OCI-LY3 (cell line): ENCODE measurements around the gene OMP.
A peak's percentile ranks its signal among the peaks of the same experiment; 100 is the strongest.

Experiments
- H2AFZ ChIP-seq: fragments of 200-600, 300-600 bp; shearing (Covaris generic); 2 replicates; pipeline ENCODE4 v1.6.0; 2014; ENCODE audit warnings: antibody characterized with exemption, low read depth, low read length
- H3K27ac ChIP-seq: fragments of 200-600, 300-600 bp; sonication (generic); 2 replicates; pipeline ENCODE4 v1.5.1; 2014; ENCODE audit warnings: mild to moderate bottlenecking, low read length, moderate library complexity, mixed read lengths
- H3K27me3 ChIP-seq: fragments of 200-600, 300-600 bp; sonication (generic); 2 replicates; pipeline ENCODE4 v1.6.1; 2014; ENCODE audit warnings: low read depth, low read length, mixed read lengths
- H3K36me3 ChIP-seq: fragments of 200-600, 300-600 bp; sonication (generic); replicated peaks from 2 replicates; pipeline ENCODE3; 2014; ENCODE audit warnings: low read depth, low read length, mixed read lengths
- H3K4me1 ChIP-seq: fragments of 300-600, 200-600 bp; sonication (generic); 2 replicates; pipeline ENCODE4 v1.6.1; 2014; ENCODE audit warnings: low read length, mixed read lengths
- H3K4me2 ChIP-seq: fragments of 200-600, 300-600 bp; sonication (generic); 2 replicates; pipeline ENCODE4 v1.6.1; 2014; ENCODE audit warnings: low read length, mixed read lengths
- H3K4me3 ChIP-seq: fragments of 300-600, 200-600 bp; sonication (generic); 2 replicates; pipeline ENCODE4 v1.5.1; 2014; ENCODE audit warnings: antibody characterized with exemption, mild to moderate bottlenecking, low read length, moderate library complexity
- H3K79me2 ChIP-seq: fragments of 300-600, 200-600 bp; shearing (Covaris generic); 2 replicates; pipeline ENCODE4 v1.6.1; 2014; ENCODE audit warnings: mild to moderate bottlenecking, low read length, mixed read lengths
- H3K9ac ChIP-seq: fragments of 300-600, 200-600 bp; shearing (Covaris generic); 2 replicates; pipeline ENCODE4 v1.6.0; 2014; ENCODE audit warnings: mild to moderate bottlenecking, low read length, moderate library complexity
- H3K9me3 ChIP-seq: fragments of 200-600, 300-600 bp; shearing (Covaris generic); 2 replicates; pipeline ENCODE4 v1.6.1; 2014; ENCODE audit warnings: low read length, mixed read lengths; ENCODE audit not compliant: insufficient read depth
- H4K20me1 ChIP-seq: fragments of 200-600, 300-600 bp; sonication (generic); 2 replicates; pipeline ENCODE4 v1.6.1; 2016; ENCODE audit warnings: low read length, mixed read lengths; ENCODE audit not compliant: insufficient read depth
- CTCF ChIP-seq: fragments of 200-600, 300-600 bp; sonication (generic); IDR thresholded peaks from 2 replicates; pipeline ENCODE4 v1.5.1; 2014; ENCODE audit warnings: antibody characterized with exemption, low read length, low read depth
- EZH2phosphoT487 ChIP-seq: fragments of 200-600 bp; shearing (Covaris generic); IDR thresholded peaks from 2 replicates; pipeline ENCODE4 v1.6.1; 2018; ENCODE audit warnings: antibody characterized with exemption, mixed run types, low read depth

The OMP gene

GRCh38 chr11:77067861-77068443, 34.7 kb upstream of the OMP start:
- H3K4me1 ChIP-seq: peaks cover 20% of the 10 kb centered on the region
- H3K27me3 ChIP-seq: peaks cover 16% of the 10 kb centered on the region
- no peaks in the 10 kb centered on the region for H3K36me3 ChIP-seq
- no peak overlapping the region for H3K9ac ChIP-seq
- no peaks in the 10 kb centered on the region for H3K79me2 ChIP-seq
- no peak overlapping the region for H3K4me3 ChIP-seq
- no peak overlapping the region for H2AFZ ChIP-seq
- 0 out of 2 replicates have a peak overlapping the region, but pooled peaks have one; percentile 83 for H3K4me2 ChIP-seq
- no peak overlapping the region for H3K27ac ChIP-seq
- TF ChIP-seq EZH2phosphoT487 (no peak), CTCF (no peak)
- H4K20me1 ChIP-seq: no peaks in the 10 kb centered on the region
- no peaks in the 10 kb centered on the region for H3K9me3 ChIP-seq

GRCh38 chr11:77068457-77069335, 33.9 kb upstream of the OMP start:
- Histone ChIP-seq H3K27me3 (peaks cover 16% of the 10 kb centered on the region), H3K4me3 (no peak overlapping the region), H3K36me3 (no peaks in the 10 kb centered on the region), H4K20me1 (no peaks in the 10 kb centered on the region), H3K4me2 (no peak overlapping the region), H3K27ac (no peak overlapping the region), H3K4me1 (peaks cover 20% of the 10 kb centered on the region), H3K9me3 (no peaks in the 10 kb centered on the region), H3K79me2 (no peaks in the 10 kb centered on the region), H2AFZ (no peak overlapping the region), H3K9ac (no peak overlapping the region)
- TF ChIP-seq EZH2phosphoT487: no peak
- TF ChIP-seq CTCF: no peak

- Histone ChIP-seq H3K36me3 (no peaks in the 10 kb centered on the region), H3K27me3 (peaks cover 16% of the 10 kb centered on the region), H3K4me1 (peaks cover 20% of the 10 kb centered on the region), H2AFZ (no peak overlapping the region), H3K9me3 (no peaks in the 10 kb centered on the region), H3K27ac (no peak overlapping the region), H3K9ac (no peak overlapping the region), H3K4me2 (no peak overlapping the region), H3K4me3 (no peak overlapping the region), H4K20me1 (no peaks in the 10 kb centered on the region), H3K79me2 (no peaks in the 10 kb centered on the region)
- TF ChIP-seq CTCF: no peak
- TF ChIP-seq EZH2phosphoT487: no peak
These were observed 33.2 kb upstream of the OMP start for GRCh38 chr11:77069336-77069968.

GRCh38 chr11:77069969-77070582, 32.6 kb upstream of the OMP start:
- Histone ChIP-seq H2AFZ (no peak overlapping the region), H4K20me1 (no peaks in the 10 kb centered on the region), H3K4me2 (peak overlapping the region; percentile 41), H3K9ac (no peak overlapping the region), H3K27ac (no peak overlapping the region), H3K4me3 (peak overlapping the region; percentile 6; the same call in 1 of the 2 replicates), H3K79me2 (no peaks in the 10 kb centered on the region), H3K36me3 (no peaks in the 10 kb centered on the region), H3K27me3 (peaks cover 16% of the 10 kb centered on the region), H3K9me3 (no peaks in the 10 kb centered on the region), H3K4me1 (peaks cover 20% of the 10 kb centered on the region)
- TF ChIP-seq EZH2phosphoT487 (no peak), CTCF (no peak; the same call in 1 of the 2 replicates)
